ENCODE data around the gene SULT1C2. TPM values are rescaled to one million over a fixed set of nuclear protein-coding genes. Genes with fewer than 3 reads are reported as not detected.

The SULT1C2 gene
- total and polyA plus RNA-seq, 4 donors, result 0.07 to 8.9 (median 0.62) TPM

DNA sequence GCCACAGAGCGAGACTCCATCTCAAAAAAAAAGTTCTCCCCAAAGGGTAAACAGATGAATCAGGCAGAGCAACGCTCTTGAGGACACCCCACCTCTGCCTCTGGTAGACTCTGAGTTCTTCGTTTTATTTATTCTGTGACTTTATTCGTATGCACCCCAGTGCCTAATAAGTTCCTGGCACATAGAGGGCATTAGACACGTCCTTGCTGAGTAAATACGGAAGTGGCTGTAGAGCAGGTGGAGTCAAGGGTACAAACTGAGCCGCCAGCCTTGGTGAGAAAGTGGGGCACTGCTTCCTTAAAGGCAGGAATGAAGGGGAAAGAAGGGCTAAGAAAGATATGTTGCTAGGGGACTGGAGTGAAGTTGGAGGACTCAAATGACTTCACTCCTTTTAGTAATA is 12.9 kb downstream of the SULT1C2 start:
- Histone ChIP-seq H3K36me3 (ENCODE audit: control insufficient read depth in 4 of 4, insufficient read depth in 3 of 4, low read depth in 1 of 4, low read length in 3 of 4) (no peaks in the 10 kb centered on the region), H3K27ac (ENCODE audit: low read depth in 1 of 2, low read length in 2 of 2) (no peak overlapping the region), H3K4me1 (ENCODE audit: control insufficient read depth in 4 of 4, insufficient read depth in 4 of 4, low read length in 3 of 4) (no peaks in the 10 kb centered on the region), H3K27me3 (ENCODE audit: control insufficient read depth in 4 of 4, insufficient read depth in 4 of 4, low read length in 3 of 4) (no peaks in the 10 kb centered on the region), H3K4me3 (ENCODE audit: low read depth in 1 of 3, low read length in 3 of 3) (no peak overlapping the region), H3K9me3 (ENCODE audit: control insufficient read depth in 4 of 4, low read length in 3 of 4) (no peaks in the 10 kb centered on the region), H3K9ac (ENCODE audit: low read depth in 1 of 2, low read length in 2 of 2) (no peak overlapping the region)
- 90% methylated on average over 7 of the region's 7 CpGs for WGBS
- no peak for DNase-seq (ENCODE audit: low spot score)
- TF ChIP-seq JUND (IDR thresholded peaks at IDR 0.05), result no peak
- no peak for TF ChIP-seq GABPA (IDR thresholded peaks at IDR 0.05 in 1 of 2, conservative IDR thresholded peaks at IDR 0.05 in 1 of 2)
- no peak for TF ChIP-seq ZBTB33 (IDR thresholded peaks at IDR 0.05)

DNA sequence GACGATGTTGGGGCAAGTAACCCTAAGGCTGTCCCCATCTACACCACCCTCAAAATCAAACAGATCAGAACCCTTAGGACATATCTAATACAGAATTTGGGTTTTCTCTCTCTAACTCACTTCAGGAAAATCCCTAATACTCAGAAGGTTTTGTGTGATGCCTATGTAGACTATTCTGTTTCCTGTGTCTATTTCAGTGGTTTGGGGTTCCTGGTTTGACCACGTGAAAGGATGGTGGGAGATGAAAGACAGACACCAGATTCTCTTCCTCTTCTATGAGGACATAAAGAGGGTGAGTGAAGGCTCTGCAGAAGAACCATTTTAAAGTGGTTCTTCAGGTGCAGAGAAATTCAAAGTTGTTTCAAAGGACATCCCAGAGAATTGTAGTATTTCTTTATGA is 16.3 kb downstream of the SULT1C2 start:
- no peak for TF ChIP-seq EGR1 (IDR thresholded peaks at IDR 0.05; ENCODE audit: low read depth in 2 of 2)
- no peak for TF ChIP-seq ATF3 (IDR thresholded peaks at IDR 0.05)
- no peak for TF ChIP-seq YY1 (IDR thresholded peaks at IDR 0.05)
- TF ChIP-seq GABPA (IDR thresholded peaks at IDR 0.05 in 1 of 2, conservative IDR thresholded peaks at IDR 0.05 in 1 of 2), result no peak
- 82% methylated on average over 2 of the region's 2 CpGs for WGBS
- Histone ChIP-seq H3K27me3 (ENCODE audit: control insufficient read depth in 4 of 4, insufficient read depth in 4 of 4, low read length in 3 of 4) (no peaks in the 10 kb centered on the region), H3K9me3 (ENCODE audit: control insufficient read depth in 4 of 4, low read length in 3 of 4) (no peaks in the 10 kb centered on the region), H3K4me1 (ENCODE audit: control insufficient read depth in 4 of 4, insufficient read depth in 4 of 4, low read length in 3 of 4) (no peaks in the 10 kb centered on the region), H3K9ac (ENCODE audit: low read depth in 1 of 2, low read length in 2 of 2) (no peak overlapping the region), H3K4me3 (ENCODE audit: low read depth in 1 of 3, low read length in 3 of 3) (no peak overlapping the region), H3K36me3 (ENCODE audit: control insufficient read depth in 4 of 4, insufficient read depth in 3 of 4, low read depth in 1 of 4, low read length in 3 of 4) (no peaks in the 10 kb centered on the region), H3K27ac (ENCODE audit: low read depth in 1 of 2, low read length in 2 of 2) (no peak overlapping the region)
- no peak for DNase-seq (ENCODE audit: low spot score)

GRCh38 chr2:108305901-108306300 is 17.2 kb downstream of the SULT1C2 start:
- Histone ChIP-seq H3K4me1 (ENCODE audit: control insufficient read depth in 4 of 4, insufficient read depth in 4 of 4, low read length in 3 of 4) (no peaks in the 10 kb centered on the region), H3K27ac (ENCODE audit: low read depth in 1 of 2, low read length in 2 of 2) (no peak overlapping the region), H3K36me3 (ENCODE audit: control insufficient read depth in 4 of 4, insufficient read depth in 3 of 4, low read depth in 1 of 4, low read length in 3 of 4) (no peaks in the 10 kb centered on the region), H3K9ac (ENCODE audit: low read depth in 1 of 2, low read length in 2 of 2) (no peak overlapping the region), H3K4me3 (ENCODE audit: low read depth in 1 of 3, low read length in 3 of 3) (no peak overlapping the region), H3K27me3 (ENCODE audit: control insufficient read depth in 4 of 4, insufficient read depth in 4 of 4, low read length in 3 of 4) (no peaks in the 10 kb centered on the region), H3K9me3 (ENCODE audit: control insufficient read depth in 4 of 4, low read length in 3 of 4) (no peaks in the 10 kb centered on the region)
- TF ChIP-seq REST (IDR thresholded peaks at IDR 0.05), result no peak
- DNase-seq (ENCODE audit: low spot score), result no peak
- WGBS, result 94% methylated on average over 2 of the region's 2 CpGs

GRCh38 chr2:108309903-108310302 is 21.2 kb downstream of the SULT1C2 start:
- no peaks in the 10 kb centered on the region for H3K36me3 ChIP-seq (ENCODE audit: control insufficient read depth in 4 of 4, insufficient read depth in 3 of 4, low read depth in 1 of 4, low read length in 3 of 4)
- H3K27me3 ChIP-seq (ENCODE audit: control insufficient read depth in 4 of 4, insufficient read depth in 4 of 4, low read length in 3 of 4), result no peaks in the 10 kb centered on the region
- H3K27ac ChIP-seq (ENCODE audit: low read depth in 1 of 2, low read length in 2 of 2), result no peak overlapping the region
- H3K4me3 ChIP-seq (ENCODE audit: low read depth in 1 of 3, low read length in 3 of 3), result no peak overlapping the region
- no peak for DNase-seq (ENCODE audit: low spot score)
- H3K9ac ChIP-seq (ENCODE audit: low read depth in 1 of 2, low read length in 2 of 2), result no peak overlapping the region
- H3K4me1 ChIP-seq (ENCODE audit: control insufficient read depth in 4 of 4, insufficient read depth in 4 of 4, low read length in 3 of 4), result no peaks in the 10 kb centered on the region
- no peaks in the 10 kb centered on the region for H3K9me3 ChIP-seq (ENCODE audit: control insufficient read depth in 4 of 4, low read length in 3 of 4)
- TF ChIP-seq RAD21 (IDR thresholded peaks at IDR 0.05) (no peak), RXRA (IDR thresholded peaks at IDR 0.05) (no peak), ATF3 (IDR thresholded peaks at IDR 0.05) (no peak), MAX (IDR thresholded peaks at IDR 0.05) (no peak), YY1 (IDR thresholded peaks at IDR 0.05) (no peak), JUND (IDR thresholded peaks at IDR 0.05) (no peak), NR2F2 (IDR thresholded peaks at IDR 0.05) (no peak), EGR1 (IDR thresholded peaks at IDR 0.05; ENCODE audit: low read depth in 2 of 2) (no peak), FOXA2 (IDR thresholded peaks at IDR 0.05) (no peak)
- TF ChIP-seq, protein P1, sequence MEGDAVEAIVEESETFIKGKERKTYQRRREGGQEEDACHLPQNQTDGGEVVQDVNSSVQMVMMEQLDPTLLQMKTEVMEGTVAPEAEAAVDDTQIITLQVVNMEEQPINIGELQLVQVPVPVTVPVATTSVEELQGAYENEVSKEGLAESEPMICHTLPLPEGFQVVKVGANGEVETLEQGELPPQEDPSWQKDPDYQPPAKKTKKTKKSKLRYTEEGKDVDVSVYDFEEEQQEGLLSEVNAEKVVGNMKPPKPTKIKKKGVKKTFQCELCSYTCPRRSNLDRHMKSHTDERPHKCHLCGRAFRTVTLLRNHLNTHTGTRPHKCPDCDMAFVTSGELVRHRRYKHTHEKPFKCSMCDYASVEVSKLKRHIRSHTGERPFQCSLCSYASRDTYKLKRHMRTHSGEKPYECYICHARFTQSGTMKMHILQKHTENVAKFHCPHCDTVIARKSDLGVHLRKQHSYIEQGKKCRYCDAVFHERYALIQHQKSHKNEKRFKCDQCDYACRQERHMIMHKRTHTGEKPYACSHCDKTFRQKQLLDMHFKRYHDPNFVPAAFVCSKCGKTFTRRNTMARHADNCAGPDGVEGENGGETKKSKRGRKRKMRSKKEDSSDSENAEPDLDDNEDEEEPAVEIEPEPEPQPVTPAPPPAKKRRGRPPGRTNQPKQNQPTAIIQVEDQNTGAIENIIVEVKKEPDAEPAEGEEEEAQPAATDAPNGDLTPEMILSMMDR (IDR thresholded peaks at IDR 0.05; ENCODE audit: low read depth, low read length, missing input control), result no peak
